Activated T-helper 1 cell treated with Interleukin-2 at 50 U/mL for 16 hours (primary cell): ENCODE data around the gene DNAJC22.
A peak's percentile ranks its signal among the peaks of the same experiment; 100 is the strongest.
"Not testable (repeated sequence)": the region's sequence is repeated elsewhere in the genome, so short reads cannot be mapped to it uniquely, and the experiment has no call there.

ENCODE experiments used
- DNase-seq: peaks from one replicate; pipeline ENCODE4 v3.0.0-alpha.2; 2020; ENCODE audit warnings: low read depth

The DNAJC22 gene

DNA sequence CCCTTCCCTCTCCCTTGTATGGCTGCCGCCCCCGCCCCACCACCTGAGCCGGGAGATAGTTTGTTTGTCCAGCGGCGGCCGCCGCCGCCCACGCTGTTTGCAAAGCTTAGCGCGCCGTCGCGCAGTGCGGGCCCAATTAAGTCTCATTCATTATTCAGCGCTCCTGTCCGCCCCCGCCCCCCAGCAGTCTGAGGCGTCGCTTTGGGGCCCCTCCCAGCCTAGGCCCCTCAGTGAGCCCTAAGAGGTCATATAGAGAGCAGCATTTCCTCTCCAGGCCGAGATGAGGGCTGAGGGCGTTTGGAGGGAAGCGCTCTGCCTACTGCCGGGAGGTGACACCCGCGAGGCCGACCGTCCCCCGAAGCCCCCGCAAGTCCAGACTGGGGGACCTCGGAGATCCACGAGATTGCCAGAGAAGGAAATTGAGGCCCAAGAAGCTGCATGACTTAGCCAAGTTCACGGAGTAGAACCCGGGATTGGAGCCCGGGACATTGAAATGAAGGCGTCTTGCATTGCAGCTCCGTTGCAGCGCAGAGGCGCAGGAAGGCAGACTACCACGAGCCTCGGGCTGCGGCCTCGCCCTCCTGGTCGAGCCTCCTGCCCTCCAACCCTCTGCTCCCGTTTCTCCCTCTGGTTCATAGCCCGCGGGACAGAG, at the start of gene DNAJC22:
Gene DNAJC22, plus strand, starts transcription at position 230 of the 652 bp plus-strand sequence. CDS start 1,985 bp downstream, outside the sequence.
- DNase-seq = no peak

DNA sequence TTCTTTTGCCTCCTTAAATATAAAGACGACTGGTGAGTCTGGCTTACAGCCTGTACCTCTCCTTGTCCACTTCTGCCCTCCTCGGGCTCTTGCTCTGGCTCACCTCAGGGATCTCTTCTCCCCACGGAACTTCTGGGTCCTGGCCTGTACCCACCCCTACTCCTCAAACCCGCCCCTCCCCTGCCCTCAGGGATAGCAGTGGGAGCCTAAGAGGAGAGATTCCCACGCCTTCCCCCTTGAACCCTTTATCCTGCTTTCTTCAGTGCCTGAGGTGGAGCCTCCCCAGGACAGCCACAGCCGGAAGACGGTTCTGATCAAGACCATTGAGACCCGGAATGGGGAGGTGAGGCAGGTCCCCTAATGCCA, 49.0 kb upstream of the DNAJC22 start:
- no peak for DNase-seq

DNA sequence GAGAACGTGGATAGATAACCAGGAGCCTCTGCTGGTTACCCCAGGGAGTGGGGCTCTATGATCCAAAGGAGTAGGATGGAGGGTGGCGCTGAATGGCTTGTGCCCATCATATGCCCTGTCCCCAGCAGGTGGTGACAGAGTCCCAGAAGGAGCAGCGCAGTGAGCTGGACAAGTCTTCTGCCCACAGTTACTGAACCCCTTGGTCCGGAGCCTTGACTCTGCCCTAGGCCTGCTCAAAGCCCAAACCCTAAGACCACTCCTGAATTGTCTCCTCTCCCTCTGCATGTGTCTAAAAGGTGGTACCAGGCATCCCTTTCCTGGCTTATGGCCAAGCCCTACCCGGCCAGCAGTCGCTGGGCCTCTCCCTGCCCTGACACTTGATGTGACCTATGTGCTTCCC, 48.5 kb upstream of the DNAJC22 start:
- DNase-seq = no peak

DNA sequence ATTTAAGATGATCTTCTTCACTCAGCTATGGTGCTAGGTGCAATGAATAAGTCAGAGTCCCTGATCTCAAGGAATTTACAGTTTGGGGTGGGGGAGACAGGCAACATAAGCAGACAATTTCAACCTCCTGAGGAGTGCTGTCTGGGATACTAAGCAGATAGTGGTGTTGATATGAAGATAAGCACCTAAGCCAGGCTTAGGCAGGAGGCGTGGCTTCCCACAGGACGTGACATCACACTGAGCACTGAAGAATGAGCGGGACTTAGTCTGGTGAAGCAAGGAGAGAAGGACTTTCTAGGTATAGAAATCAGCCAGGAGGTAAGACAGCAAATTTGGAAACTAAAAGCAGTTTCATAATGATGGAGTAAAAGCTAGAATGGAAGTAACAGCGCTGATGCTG, 44.9 kb upstream of the DNAJC22 start:
- DNase-seq = no peak

DNA sequence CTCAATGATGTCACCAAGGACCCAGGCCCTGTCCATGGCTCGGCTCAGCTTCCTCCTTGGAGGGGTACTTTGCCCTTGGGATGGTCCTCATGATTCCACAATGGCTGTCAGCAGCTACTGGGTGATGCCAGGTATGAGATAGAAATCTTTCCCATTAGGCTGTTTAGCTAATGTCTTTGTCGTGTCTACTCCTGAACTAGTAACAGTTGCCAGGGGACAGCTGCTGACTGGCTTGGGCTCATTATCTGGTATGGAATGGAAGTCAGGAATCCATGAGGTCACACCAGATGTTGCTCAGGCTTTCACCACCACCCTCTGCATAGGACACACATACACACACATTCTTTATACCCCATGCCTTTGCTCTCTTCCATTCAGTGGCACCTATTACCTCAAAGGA, 42.5 kb upstream of the DNAJC22 start:
- DNase-seq = no peak

DNA sequence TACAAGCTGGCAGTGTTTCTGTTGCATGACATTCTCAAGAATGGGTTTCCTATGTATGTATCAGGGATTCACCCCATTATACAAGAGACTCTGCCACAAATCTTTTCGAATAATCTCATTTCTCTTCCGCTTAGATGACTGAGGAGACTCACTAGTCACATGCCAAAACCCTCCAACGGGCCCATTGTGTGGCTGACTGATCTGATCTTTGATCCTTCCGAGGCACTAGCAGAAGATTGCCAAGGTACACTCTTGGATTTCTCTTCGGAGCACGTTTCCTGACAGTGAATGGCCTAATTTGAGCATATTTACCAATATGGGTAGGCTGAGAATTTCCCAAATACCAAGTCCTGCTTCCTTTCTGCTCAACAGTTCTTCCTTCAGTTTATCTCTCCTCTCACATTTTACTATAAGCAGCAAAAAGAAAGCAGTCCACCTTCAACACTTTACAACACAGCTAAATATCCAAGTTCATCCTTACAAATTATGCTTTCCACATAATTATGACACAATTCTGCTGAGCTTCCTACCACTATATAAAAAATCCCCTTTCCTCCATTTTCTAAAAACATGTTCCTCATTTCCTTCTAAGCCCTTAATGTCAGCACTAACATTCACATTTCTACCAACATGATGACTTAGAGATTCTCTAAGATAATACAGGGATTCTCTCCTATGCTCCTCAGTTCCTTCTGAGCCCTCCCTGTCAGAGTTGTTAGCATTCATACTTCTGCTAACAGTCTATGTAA, 40.8 kb upstream of the DNAJC22 start:
- DNase-seq = no peak

DNA sequence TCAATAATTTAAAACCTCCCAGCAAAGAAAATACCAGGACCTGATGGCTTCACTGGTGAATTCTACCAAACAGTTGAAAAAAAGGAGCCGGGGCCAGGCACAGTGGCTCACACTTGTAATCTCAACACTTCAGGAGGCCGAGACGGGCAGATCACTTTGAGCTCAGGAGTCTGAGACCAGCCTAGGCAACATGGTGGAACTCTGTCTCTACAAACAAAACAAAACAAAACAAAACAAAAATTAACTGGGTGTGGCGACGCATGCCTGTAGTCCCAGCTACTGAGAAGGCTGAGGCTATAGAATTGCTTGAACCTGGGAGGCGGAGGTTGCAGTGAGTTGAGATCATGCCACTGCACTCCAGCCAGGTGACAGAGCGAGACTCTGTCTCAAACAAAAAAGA, 37.3 kb upstream of the DNAJC22 start:
- no peak for DNase-seq

DNA sequence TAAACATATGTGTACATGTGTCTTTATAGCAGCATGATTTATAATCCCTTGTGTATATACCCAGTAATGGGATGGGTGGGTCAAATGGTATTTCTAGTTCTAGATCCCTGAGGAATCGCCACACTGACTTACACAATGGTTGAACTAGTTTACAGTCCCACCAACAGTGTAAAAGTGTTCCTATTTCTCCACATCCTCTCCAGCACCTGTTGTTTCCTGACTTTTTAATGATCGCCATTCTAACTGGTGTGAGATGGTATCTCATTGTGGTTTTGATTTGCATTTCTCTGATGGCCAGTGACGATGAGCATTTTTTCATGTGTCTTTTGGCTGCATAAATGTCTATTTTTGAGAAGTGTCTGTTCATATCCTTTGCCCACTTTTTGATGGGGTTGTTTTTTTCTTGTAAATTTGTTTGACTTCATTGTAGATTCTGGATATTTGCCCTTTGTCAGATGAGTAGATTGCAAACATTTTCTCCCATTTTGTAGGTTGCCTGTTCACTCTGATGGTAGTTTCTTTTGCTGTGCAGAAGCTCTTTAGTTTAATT, 36.2 kb upstream of the DNAJC22 start:
- not testable (repeated sequence) for DNase-seq

DNA sequence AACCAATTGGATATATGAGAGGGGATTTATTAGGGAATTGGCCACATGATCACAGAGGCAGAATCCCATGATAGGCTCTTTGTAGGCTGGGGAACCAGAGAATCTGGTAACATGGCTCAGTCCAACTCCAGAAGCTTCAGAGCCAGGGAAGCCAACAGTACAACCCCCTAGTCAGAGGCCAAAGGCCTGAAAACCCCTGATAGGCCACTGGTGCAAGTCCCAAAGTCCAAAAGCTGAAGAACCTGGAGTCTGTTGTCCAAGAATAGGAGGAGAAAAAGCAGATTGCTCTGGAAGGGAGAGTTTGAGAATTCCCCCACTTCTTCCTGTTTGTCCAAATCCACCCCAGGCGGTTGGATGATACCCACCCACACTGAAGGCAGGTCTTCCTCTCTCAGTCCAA, 31.9 kb upstream of the DNAJC22 start:
- DNase-seq = no peak

DNA sequence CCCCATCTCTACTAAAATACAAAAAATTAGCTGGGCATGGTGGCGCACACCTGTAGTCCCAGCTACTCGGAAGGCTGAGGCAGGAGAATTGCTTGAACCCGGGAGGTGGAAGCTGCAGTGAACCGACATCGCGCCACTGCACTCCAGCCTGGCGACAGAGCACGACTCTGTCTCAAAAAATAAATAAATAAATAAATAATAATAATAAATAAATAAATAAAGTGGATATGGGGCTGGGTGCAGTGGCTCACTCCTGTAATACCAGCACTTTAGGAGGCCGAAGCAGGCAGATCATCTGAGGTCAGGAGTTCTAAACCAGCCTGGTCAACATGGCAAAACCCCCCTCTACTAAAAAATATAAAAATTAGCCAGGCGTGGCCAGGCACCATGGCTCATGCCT, 29.6 kb upstream of the DNAJC22 start:
- DNase-seq = not testable (repeated sequence)

DNA sequence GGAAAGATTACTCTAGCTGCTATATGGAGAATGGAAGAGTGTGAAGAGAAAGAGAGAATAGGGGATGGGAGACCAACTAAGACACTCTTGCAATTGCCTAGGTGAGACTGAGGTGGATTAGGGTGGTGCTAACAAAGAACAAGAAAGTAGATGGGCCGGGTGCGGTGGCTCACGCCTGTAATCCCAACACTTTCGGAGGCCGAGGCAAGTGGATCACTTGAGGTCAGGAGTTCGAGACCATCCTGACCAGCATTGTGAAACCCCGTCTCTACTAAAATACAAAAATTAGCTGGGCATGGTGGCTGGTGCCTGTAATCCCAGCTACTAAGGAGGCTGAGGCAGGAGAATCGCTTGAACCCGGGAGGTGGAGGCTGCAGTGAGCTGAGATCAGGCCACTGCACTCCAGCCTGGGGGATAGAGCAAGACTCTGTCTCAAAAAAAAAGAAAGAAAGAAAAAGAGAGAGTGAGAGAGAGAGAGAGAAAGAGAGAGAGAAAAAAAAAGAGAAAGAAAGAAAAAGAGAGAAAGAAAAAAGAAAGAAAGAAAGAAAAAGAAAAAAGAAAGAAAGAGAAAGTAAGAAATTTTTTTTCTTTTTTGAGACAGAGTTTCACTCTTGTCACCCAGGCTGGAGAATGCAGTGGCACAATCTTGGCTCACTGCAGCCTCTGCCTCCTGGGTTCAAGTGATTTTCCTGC, 26.1 kb upstream of the DNAJC22 start:
- not testable (repeated sequence) for DNase-seq

DNA sequence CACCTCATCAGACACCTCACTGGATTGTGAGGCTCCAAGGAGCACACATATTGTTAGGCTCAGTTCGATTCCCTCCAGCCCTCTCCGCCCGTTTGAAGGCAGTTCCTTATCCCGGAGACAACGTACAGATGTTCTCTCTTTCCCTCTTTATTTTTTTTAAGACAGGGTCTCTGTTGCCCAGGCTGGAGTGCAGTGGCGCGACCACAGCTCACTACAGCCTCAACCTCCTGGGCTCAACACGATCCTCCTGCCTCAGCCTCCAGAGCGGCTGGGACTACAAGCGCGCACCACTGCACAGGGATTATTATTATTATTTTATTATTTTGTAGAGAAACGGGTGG, 24.4 kb upstream of the DNAJC22 start:
- DNase-seq = no peak

DNA sequence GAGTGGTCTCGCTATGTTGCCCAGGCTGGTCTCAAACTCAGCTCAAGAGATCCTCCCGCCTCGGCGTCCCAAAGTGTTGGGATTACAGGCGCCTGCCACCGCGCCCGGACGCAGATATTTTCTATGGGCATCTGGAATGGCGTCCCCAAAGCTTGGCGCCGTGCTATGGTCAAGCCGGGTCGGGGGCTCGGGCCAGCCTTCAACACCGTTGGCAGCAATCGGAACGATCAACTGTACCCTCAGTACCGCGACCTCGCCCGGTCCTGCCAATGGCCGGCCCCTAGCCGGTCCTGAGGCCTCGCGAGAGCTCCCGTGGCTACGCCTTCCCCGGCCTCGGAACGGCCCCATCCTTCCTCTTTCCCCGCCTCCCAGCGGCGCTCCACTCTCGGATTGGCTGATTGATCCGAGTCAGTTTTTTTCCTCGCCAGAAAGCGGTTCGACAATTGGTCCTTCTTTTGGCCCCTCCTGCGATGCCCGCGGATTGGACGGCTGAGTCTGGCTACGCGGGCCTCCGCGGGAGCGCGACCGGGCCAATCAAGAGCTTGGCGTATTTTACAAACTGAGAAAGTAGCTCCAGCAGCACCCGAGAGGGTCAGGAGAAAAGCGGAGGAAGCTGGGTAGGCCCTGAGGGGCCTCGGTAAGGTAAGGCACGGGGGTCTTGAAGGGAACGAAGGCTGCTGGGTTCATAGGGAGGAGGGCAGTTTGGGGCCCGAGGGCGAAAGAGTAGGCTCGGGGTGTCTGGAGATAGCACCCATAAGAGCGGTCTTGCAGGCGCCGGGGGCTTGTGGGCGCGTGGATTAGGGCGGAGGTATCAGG, 23.8 kb upstream of the DNAJC22 start, which contains the start of gene TROAP:
Gene TROAP, plus strand, starts transcription at position 548 of the 816 bp plus-strand sequence. CDS start 354 bp downstream, outside the sequence.
- DNase-seq = peak; percentile 93

DNA sequence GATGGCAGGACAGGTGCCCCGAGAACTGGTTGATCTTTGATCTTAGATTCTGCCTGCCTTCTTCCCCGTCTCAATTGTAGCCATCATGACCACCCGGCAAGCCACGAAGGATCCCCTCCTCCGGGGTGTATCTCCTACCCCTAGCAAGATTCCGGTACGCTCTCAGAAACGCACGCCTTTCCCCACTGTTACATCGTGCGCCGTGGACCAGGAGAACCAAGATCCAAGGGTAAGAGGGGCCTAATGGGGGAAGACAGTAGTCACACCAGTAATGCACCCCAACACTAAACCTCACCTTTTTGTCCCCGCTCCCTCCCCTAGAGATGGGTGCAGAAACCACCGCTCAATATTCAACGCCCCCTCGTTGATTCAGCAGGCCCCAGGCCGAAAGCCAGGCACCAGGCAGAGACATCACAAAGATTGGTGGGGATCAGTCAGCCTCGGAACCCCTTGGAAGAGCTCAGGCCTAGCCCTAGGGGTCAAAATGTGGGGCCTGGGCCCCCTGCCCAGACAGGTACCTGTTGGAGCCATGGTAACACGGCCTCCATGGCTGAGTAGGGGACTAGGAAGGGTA, 23.1 kb upstream of the DNAJC22 start:
- DNase-seq = no peak

DNA sequence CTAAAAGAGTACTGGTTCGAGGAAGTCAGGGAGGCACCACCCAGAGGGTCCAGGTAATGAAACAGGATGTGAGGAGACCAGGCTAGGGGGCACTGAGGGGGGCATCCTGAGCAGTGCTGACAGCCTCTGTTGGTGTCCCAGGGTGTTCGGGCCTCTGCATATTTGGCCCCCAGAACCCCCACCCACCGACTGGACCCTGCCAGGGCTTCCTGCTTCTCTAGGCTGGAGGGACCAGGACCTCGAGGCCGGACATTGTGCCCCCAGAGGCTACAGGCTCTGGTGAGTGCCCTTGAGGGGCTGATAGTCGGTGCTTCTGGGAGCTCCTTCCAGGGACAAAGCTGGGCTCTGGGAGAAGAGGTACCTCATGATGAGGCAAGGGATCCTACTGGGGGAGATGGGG, 21.1 kb upstream of the DNAJC22 start:
- DNase-seq = no peak

DNA sequence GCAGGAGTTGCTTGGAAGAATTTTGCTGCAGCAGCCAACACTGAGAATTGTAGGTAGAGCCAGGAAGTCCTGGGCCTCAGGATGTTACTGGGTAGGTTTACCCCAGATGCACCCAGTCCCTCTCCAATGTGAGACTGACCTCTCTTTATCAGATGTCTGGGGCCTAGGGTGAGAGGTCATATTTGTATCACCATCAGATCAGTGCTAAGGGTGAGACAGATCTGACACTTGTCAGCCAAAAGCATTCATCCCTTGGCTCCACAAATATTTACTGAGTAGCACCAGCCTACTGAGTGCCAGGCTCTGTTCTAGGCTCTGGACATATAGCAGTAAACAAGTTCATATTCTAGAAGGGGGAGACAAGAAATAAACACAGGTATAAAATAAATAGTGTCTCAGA, 19.3 kb upstream of the DNAJC22 start:
- no peak for DNase-seq

DNA sequence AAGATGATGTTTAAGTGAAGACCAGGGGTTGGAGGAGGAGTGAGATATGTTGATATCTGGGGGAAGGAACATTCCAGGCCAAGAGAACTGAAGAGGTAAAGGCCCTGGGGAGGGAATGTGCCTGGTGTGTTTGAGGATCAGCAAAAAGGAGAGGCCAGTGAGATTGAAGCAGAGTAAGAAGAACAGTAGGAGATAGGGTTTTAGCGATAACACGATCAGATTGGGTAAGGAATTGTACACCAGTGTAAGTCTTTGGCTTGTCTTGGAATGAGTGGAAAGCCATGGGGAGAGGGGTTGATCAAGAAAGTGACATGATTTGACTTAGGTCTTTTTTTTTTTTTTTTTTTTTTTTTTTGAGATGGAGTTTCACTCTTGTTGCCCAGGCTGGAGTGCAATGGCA, 18.8 kb upstream of the DNAJC22 start:
- no peak for DNase-seq

DNA sequence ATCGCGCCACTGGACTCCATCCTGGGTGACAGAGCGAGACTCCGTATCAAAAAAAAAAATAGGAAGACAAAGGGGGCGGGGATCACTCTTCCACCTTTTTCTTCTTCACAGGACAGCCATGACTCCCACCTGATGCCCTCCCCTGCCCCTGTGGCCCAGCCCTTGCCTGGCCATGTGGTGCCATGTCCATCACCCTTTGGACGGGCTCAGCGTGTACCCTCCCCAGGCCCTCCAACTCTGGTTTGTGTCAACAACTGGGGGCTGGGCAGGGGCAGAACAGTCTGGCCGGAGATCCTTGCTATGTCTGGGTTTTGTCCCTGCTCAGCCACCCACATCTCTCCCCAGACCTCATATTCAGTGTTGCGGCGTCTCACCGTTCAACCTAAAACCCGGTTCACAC, 17.9 kb upstream of the DNAJC22 start:
- DNase-seq = no peak

DNA sequence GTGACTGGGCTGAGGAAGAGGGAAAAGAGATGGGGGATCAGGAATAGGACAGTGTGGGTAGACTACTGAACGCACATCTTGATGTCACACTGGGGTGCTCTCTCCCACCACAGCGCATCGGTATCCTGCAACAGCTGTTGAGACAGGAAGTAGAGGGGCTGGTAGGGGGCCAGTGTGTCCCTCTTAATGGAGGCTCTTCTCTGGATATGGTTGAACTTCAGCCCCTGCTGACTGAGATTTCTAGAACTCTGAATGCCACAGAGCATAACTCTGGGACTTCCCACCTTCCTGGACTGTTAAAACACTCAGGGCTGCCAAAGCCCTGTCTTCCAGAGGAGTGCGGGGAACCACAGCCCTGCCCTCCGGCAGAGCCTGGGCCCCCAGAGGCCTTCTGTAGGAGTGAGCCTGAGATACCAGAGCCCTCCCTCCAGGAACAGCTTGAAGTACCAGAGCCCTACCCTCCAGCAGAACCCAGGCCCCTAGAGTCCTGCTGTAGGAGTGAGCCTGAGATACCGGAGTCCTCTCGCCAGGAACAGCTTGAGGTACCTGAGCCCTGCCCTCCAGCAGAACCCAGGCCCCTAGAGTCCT, 16.6 kb upstream of the DNAJC22 start:
- DNase-seq = no peak

DNA sequence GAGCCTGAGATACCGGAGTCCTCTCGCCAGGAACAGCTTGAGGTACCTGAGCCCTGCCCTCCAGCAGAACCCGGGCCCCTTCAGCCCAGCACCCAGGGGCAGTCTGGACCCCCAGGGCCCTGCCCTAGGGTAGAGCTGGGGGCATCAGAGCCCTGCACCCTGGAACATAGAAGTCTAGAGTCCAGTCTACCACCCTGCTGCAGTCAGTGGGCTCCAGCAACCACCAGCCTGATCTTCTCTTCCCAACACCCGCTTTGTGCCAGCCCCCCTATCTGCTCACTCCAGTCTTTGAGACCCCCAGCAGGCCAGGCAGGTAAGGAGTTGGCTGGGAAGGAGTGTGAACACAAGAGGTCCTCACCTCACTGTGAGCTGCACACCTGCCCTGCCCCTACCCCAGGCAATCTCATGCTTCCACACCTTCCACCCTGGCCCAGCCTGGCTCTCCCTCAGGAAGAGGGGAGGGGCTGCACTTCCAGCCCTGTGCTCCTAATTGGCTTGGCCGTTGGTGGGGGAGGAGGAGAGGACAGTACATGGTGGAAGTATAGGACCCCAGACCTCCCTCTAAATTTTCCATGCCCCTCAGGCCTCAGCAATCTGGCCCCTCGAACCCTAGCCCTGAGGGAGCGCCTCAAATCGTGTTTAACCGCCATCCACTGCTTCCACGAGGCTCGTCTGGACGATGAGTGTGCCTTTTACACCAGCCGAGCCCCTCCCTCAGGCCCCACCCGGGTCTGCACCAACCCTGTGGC, 15.9 kb upstream of the DNAJC22 start:
- DNase-seq = no peak
